ENCODE measurements around the gene E4F1.

E4F1 gene

DNA sequence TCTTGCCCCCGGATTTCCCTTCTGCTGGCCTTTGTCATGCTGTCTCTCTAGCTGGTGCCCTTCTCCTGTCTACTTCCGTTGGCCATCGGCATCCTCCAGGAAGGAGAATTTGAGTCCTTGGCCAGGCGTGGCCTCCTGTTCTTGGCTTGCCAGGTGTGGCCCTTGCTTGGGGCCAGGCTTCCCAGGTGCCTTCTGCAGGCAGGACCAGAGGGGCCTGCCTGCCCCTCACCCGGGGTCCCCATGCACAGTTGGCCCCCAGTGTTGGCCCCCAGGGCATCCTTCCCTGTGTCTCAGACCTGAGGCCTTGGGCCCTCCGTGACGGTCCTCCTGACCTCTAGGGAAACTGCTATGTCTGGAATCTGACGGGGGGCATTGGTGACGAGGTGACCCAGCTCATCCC lies 15.5 kb upstream of the E4F1 start:
- no peak for DNase-seq

DNA sequence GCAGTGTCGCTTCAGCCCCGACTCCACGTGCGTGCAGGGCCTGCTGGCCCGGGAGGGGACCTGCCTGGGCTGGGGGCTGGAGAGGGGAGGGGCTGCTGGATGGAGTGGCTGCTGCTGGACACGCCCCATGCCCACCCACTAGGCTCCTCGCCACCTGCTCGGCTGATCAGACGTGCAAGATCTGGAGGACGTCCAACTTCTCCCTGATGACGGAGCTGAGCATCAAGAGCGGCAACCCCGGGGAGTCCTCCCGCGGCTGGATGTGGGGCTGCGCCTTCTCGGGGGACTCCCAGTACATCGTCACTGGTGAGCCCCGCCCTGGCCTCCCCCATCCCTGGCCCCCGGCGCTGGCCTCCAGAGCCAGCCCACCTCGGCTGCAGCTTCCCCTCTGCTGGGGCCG lies 15.1 kb upstream of the E4F1 start:
- DNase-seq = peak; percentile 93

DNA sequence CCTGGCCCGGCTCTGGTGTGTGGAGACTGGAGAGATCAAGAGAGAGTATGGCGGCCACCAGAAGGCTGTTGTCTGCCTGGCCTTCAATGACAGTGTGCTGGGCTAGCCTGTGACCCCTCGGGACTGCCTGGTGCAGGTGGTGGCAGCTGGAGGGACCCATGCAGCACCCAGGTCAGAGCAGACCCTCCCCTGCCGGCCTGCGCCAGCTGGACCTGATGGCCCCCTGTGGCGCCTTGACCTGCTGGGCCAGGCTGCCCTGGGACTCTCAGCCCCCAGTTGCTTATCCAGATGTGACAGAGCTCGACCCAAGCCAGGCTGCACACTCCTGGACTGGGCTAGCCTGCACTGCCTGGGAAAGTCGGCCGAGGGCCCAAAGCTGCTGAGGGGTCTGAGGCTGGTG lies 14.6 kb upstream of the E4F1 start:
- DNase-seq = no peak

GRCh38 chr16:2209258-2210008 lies 14.0 kb upstream of the E4F1 start:
- DNase-seq = no peak

GRCh38 chr16:2210009-2210332 lies 13.4 kb upstream of the E4F1 start:
- no peak for DNase-seq

- DNase-seq = no peak
These were observed 12.7 kb upstream of the E4F1 start, which contains the start of gene BRICD5 for GRCh38 chr16:2210386-2211365. BRICD5 (minus strand) TSS chr16:2210863; CDS start chr16:2210833, 30 bp downstream.

GRCh38 chr16:2211923-2212347 lies 11.5 kb upstream of the E4F1 start:
- no peak for DNase-seq

- no peak for DNase-seq
These were observed 10.7 kb upstream of the E4F1 start for GRCh38 chr16:2212362-2213324.

DNA sequence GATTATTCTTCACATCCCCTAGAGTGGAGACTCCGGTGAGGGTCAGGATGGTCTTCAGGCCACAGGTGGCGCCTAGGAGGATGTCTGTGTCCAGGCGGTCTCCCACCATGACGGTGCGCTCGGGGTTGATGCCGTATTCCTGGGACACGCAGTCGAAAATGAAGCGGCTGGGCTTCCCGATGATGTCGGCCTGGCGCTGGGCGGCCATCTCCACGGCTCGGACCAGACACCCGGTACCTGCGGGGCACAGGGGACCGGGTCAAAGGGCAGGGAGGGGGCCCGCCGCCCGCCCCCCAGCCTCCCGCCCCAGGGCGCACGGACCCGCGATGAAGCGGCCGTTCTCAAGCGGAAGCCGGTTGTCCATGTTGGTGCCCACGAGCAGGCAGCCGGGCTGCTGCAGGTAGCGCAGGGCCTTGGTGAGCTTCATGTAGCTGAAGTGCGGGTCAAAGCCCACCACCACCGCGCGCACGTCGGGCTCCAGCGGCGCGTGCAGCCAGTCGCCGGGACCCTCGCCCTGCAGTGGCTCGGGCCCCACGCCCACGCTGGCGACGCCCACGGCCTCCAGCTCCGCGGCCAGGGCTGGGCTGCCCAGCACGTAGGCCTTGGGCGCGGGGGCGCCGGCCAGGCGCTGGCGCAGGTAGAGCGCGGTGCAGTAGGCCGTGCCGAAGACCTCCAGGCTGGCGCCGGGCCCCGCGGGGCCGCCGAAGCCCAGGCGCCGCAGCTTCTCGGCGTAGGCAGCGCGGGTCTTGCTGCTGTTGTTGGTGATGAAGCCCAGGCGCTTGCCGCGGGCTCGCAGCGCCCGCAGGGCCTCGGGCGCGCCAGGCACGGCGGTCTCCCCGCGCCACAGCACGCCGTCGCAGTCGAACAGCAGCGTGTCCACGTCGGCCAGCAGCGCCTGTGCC lies 9.3 kb upstream of the E4F1 start:
- no peak for DNase-seq

- DNase-seq = no peak
These were observed 8.7 kb upstream of the E4F1 start, which contains the start of gene PGP for GRCh38 chr16:2214719-2214968. PGP (minus strand) TSS chr16:2214840; CDS start chr16:2214777, 63 bp downstream.

- no peak for DNase-seq
These were observed 7.1 kb upstream of the E4F1 start for GRCh38 chr16:2216330-2216729.

- DNase-seq = peak; percentile 24
These were observed 623 bp downstream of the E4F1 start for GRCh38 chr16:2223942-2224486.

DNA sequence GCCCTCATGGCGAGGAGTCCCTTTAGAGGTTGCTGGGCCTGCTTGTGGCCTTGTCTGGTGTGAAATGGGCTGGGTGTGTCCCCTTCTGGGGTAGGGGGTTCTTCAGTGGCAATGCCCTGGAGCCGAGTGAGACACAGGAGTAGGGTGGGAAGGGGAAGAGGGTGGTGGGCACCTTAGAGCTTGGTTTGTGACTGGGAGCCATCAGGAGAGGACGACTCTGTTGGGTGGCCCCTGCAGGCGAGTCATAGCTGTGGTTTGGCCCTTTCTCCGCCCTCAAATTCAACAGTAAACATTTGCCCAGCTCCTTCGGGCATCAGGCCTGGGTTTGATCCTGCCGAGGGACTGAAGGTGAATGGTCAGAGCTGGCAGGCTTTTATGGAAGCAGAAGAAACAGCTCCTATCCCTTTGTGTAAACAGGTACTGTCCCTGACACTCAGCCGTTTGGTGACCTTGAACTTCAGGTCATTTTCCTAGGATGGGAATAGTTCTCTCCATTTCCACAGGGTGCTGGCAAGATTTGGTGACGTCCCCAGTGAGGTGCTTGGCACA lies 2.9 kb downstream of the E4F1 start:
- no peak for DNase-seq

GRCh38 chr16:2226918-2227317 lies 3.5 kb downstream of the E4F1 start:
- no peak for DNase-seq

DNA sequence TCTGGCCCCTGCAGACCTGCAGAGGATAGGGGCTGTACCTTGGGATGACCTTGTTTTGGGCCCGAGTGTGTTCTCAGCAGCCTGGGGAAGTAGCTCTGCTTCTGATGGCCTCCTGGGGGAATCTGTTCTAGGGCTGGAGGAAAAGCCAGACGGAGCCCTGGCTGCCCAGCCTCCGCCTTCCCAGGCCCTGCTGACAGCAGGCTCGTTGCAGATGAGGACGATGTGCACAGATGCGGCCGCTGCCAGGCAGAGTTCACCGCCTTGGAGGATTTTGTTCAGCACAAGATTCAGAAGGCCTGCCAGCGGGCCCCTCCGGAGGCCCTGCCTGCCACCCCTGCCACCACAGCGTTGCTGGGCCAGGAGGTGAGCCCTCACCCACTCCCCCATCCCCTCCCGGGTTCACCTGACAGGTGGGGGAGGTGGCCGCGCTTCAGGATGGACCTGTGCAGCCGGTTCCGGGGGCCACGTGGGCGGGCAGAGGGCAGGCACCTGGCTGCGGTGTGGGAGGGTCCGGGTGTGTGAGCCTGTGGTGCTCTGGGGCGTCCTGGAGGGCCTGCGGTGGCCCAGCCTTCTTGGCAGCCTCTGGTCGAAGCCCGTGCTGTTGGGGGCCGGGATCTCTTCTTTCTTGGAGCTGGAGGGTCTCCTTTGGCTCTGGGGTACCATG lies 4.9 kb downstream of the E4F1 start:
- DNase-seq = no peak

DNA sequence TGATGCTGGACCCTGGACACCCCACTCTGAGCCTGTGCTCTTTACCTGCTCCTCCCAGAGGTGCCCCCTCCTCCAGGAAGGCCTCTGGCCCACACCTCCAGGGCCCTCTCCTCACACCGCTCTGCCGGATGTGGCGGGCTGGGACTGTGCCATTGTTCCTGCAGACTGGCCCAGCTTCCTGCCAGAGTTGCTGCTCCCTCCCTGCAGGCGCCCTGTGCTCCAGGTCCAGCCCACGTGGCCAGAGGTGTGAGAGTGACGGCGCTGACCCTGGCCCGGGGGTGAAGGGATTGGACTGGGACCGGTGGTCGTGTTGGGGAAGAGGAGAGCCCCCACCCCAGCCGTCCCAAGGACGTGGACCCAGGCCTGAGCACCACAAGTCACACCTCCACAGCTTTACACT lies 5.7 kb downstream of the E4F1 start:
- no peak for DNase-seq

- no peak for DNase-seq
These were observed 6.3 kb downstream of the E4F1 start for GRCh38 chr16:2229632-2230250.

DNA sequence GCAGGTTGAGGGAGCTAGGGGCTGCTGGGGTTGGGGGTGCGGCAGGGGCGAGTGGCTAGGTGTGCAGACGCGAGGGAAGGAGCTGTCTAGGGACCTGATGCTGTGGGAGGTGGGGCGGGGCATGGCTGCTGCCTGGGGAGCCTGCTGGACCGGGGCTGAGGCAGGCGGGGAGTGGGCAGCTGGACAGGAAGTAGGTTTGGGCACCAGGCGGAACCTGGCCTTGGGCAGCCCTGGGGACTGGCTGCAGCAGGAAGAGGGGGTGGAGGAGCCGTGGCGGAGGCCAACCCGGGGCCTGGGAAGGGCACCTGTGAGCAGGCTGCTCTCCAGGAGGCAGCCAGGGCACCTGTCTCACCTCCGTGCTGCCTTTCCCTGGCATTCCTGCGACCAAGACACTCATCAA lies 7.0 kb downstream of the E4F1 start:
- no peak for DNase-seq

- DNase-seq = no peak
These were observed 7.9 kb downstream of the E4F1 start for GRCh38 chr16:2231016-2231931.
